Osteoblast (primary cell): ENCODE data around the gene TMCC1. TPM values are rescaled to one million over a fixed set of nuclear protein-coding genes. Genes with fewer than 3 reads are reported as not detected.

Experiments used
- DNase-seq: peaks from one replicate; pipeline ENCODE4 v3.0.0; 2011; ENCODE audit warnings: low spot score, mixed read lengths; ENCODE audit not compliant: insufficient read length; ENCODE audit errors: missing footprints
- H2AFZ ChIP-seq: 2 replicates; pipeline ENCODE4 v1.6.0; 2011; ENCODE audit warnings: mild to moderate bottlenecking, low read length
- H3K27ac ChIP-seq: 2 replicates; pipeline ENCODE4 v1.5.1; 2011; ENCODE audit warnings: mild to moderate bottlenecking, low read depth, low read length, moderate library complexity
- H3K27me3 ChIP-seq: 2 replicates; pipeline ENCODE4 v1.6.0; 2012; ENCODE audit warnings: mild to moderate bottlenecking, control low read depth, inconsistent platforms, low read length, moderate library complexity; ENCODE audit not compliant: insufficient read depth
- H3K36me3 ChIP-seq: 2 replicates; pipeline ENCODE4 v1.5.1; 2011; ENCODE audit warnings: mild to moderate bottlenecking, low read length, control low read depth, moderate library complexity; ENCODE audit not compliant: insufficient read depth
- H3K4me1 ChIP-seq: 2 replicates; pipeline ENCODE4 v1.5.1; 2011; ENCODE audit warnings: mild to moderate bottlenecking, low read length, control low read depth, moderate library complexity; ENCODE audit not compliant: insufficient read depth
- H3K4me2 ChIP-seq: 2 replicates; pipeline ENCODE4 v1.6.0; 2011; ENCODE audit warnings: mild to moderate bottlenecking, low read length; ENCODE audit not compliant: insufficient read depth
- H3K4me3 ChIP-seq: fragments of 200-600 bp; sonication (generic); 3 replicates; pipeline ENCODE4 v1.5.1; 2012; ENCODE audit warnings: mild to moderate bottlenecking, low read length, inconsistent platforms; ENCODE audit not compliant: insufficient read depth
- H3K79me2 ChIP-seq: 2 replicates; pipeline ENCODE4 v1.6.0; 2012; ENCODE audit warnings: mild to moderate bottlenecking, low read length, control low read depth, inconsistent platforms; ENCODE audit not compliant: insufficient read depth
- H3K9me3 ChIP-seq: 2 replicates; pipeline ENCODE4 v1.5.1; 2011; ENCODE audit warnings: low read depth, low read length, control low read depth
- H4K20me1 ChIP-seq: 2 replicates; pipeline ENCODE4 v1.6.0; 2012; ENCODE audit warnings: mild to moderate bottlenecking, low read length, control low read depth; ENCODE audit not compliant: insufficient read depth
- CTCF ChIP-seq: IDR thresholded peaks from 2 replicates; pipeline ENCODE4 v1.5.1; 2011; ENCODE audit warnings: mild to moderate bottlenecking, low read depth, low read length, moderate library complexity; ENCODE audit errors: extremely low read depth
- total RNA-seq: library from RNA; depleted of rRNA; stranded (reverse); fragments of >200 nt; gene quantifications from 2 replicates; pipeline ENCODE4 v1.2.3, GENCODE V29; 2012

The TMCC1 gene
- total RNA-seq, 1 donor = 17.4 TPM

GRCh38 chr3:129820587-129820986 is 72.9 kb downstream of the TMCC1 start:
- DNase-seq = no peak
- H4K20me1 ChIP-seq = no peaks in the 10 kb centered on the region
- peaks cover 13% of the 10 kb centered on the region for H3K79me2 ChIP-seq
- no peaks in the 10 kb centered on the region for H3K27me3 ChIP-seq
- TF ChIP-seq CTCF = no peak
- H3K9me3 ChIP-seq = no peaks in the 10 kb centered on the region
- H2AFZ ChIP-seq = no peak overlapping the region
- no peaks in the 10 kb centered on the region for H3K36me3 ChIP-seq
- peaks cover 17% of the 10 kb centered on the region for H3K4me1 ChIP-seq
- no peak overlapping the region for H3K27ac ChIP-seq
- no peak overlapping the region for H3K4me2 ChIP-seq
- no peak overlapping the region for H3K4me3 ChIP-seq

- no peak overlapping the region for H3K4me3 ChIP-seq
Observed at GRCh38 chr3:129812589-129812988, 80.9 kb downstream of the TMCC1 start.

GRCh38 chr3:129809297-129809696 is 84.2 kb downstream of the TMCC1 start:
- Histone ChIP-seq H3K4me1 (no peaks in the 10 kb centered on the region), H3K36me3 (no peaks in the 10 kb centered on the region), H3K27me3 (no peaks in the 10 kb centered on the region), H3K79me2 (peaks cover 28% of the 10 kb centered on the region), H3K4me3 (no peak overlapping the region), H3K4me2 (no peak overlapping the region), H3K27ac (no peak overlapping the region), H4K20me1 (peaks cover 15% of the 10 kb centered on the region), H3K9me3 (no peaks in the 10 kb centered on the region), H2AFZ (no peak overlapping the region)
- no peak for TF ChIP-seq CTCF
- DNase-seq = no peak

More at GRCh38 chr3:129812589-129812988, 80.9 kb downstream of the TMCC1 start:
- Histone ChIP-seq H3K9me3 (no peaks in the 10 kb centered on the region), H3K27me3 (no peaks in the 10 kb centered on the region), H3K4me1 (no peaks in the 10 kb centered on the region), H3K79me2 (peaks cover 32% of the 10 kb centered on the region), H3K36me3 (no peaks in the 10 kb centered on the region), H4K20me1 (peaks cover 19% of the 10 kb centered on the region), H2AFZ (no peak overlapping the region), H3K27ac (no peak overlapping the region), H3K4me2 (no peak overlapping the region)
- TF ChIP-seq CTCF = no peak
- DNase-seq = no peak

- H3K4me3 ChIP-seq = no peak overlapping the region
- TF ChIP-seq CTCF = no peak
- H3K9me3 ChIP-seq = no peaks in the 10 kb centered on the region
- H3K27me3 ChIP-seq = no peaks in the 10 kb centered on the region
- no peak for DNase-seq
- H2AFZ ChIP-seq = no peak overlapping the region
- H3K79me2 ChIP-seq = peaks cover 6% of the 10 kb centered on the region
- H3K4me2 ChIP-seq = no peak overlapping the region
- no peaks in the 10 kb centered on the region for H3K36me3 ChIP-seq
- no peak overlapping the region for H3K27ac ChIP-seq
- peaks cover 17% of the 10 kb centered on the region for H3K4me1 ChIP-seq
- H4K20me1 ChIP-seq = peaks cover 8% of the 10 kb centered on the region
Observed at GRCh38 chr3:129796146-129796545, 97.4 kb downstream of the TMCC1 start.
